GM21576 (cell line): ENCODE results near the gene AMBRA1.

Experiments
- ATAC-seq: cut with Tn5 transposase; IDR thresholded peaks from one replicate; pipeline ENCODE4 v1.9.1; 2021; ENCODE audit warnings: mild to moderate bottlenecking, moderate library complexity; ENCODE audit not compliant: unreplicated experiment

AMBRA1 gene, protein sequence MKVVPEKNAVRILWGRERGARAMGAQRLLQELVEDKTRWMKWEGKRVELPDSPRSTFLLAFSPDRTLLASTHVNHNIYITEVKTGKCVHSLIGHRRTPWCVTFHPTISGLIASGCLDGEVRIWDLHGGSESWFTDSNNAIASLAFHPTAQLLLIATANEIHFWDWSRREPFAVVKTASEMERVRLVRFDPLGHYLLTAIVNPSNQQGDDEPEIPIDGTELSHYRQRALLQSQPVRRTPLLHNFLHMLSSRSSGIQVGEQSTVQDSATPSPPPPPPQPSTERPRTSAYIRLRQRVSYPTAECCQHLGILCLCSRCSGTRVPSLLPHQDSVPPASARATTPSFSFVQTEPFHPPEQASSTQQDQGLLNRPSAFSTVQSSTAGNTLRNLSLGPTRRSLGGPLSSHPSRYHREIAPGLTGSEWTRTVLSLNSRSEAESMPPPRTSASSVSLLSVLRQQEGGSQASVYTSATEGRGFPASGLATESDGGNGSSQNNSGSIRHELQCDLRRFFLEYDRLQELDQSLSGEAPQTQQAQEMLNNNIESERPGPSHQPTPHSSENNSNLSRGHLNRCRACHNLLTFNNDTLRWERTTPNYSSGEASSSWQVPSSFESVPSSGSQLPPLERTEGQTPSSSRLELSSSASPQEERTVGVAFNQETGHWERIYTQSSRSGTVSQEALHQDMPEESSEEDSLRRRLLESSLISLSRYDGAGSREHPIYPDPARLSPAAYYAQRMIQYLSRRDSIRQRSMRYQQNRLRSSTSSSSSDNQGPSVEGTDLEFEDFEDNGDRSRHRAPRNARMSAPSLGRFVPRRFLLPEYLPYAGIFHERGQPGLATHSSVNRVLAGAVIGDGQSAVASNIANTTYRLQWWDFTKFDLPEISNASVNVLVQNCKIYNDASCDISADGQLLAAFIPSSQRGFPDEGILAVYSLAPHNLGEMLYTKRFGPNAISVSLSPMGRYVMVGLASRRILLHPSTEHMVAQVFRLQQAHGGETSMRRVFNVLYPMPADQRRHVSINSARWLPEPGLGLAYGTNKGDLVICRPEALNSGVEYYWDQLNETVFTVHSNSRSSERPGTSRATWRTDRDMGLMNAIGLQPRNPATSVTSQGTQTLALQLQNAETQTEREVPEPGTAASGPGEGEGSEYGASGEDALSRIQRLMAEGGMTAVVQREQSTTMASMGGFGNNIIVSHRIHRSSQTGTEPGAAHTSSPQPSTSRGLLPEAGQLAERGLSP (N-terminal part only)

DNA sequence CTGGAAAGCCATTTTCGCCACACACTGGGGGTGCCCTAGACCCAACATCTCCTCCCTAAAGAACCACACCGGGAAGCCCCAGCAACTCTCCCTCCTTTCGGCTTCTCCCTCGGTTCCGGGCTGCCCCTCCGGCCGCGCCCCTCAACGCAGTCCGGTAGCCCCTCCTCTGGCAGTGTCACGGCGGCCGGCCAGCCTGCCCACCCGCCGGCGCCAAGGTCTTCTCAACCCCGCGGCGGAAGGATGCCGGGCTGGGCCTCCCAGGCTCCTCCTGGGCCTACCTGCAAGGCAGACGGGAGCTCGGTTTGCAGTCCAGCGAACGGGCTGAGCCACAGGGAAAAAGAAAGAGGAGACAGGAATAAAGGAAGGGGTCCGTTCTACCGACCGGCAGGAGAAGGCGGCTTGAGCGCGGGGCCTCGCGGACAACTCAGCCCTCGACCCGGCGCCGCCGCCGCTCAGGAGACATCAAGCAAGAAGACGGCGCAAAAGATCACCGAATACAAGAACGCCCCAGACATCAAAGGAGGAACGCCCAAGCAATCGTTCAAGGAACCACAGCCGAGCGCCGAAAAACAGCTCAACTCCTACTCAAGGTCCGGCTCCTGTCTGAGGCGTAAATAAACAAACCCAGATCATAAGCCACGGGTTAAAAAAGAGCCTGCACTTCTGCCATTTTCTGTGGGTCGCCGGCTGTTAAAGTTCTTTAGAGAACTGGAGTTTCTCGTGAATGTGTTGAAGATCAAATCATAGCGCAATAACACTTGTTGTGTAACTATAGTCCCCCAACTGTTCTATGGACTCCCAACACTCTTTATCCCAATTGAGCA, at the start of gene AMBRA1:
Gene AMBRA1, minus strand, starts transcription at position 474 of the 824 bp plus-strand sequence. CDS start 45,643 bp downstream, outside the sequence.
- ATAC-seq, result peak; percentile 73

DNA sequence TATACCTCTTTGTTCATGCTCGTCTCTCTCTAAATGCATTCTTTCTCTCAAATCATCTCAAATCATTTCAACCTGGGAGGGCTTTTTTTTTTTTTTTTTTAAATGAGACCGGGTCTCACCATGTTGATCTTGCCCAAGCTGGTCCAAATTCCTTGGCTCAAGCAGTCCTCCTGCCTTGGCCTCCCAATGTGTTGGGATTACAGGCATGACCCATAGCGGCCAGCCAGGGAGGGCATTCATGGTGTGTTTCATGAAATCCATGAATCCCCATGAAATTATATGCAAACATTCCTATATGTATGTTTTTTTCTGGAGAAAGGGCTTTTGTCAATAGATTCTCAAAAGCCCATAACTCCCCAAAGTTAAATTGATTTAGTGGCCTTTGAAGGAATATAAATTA, 49.7 kb upstream of the AMBRA1 start:
- ATAC-seq, result no peak

DNA sequence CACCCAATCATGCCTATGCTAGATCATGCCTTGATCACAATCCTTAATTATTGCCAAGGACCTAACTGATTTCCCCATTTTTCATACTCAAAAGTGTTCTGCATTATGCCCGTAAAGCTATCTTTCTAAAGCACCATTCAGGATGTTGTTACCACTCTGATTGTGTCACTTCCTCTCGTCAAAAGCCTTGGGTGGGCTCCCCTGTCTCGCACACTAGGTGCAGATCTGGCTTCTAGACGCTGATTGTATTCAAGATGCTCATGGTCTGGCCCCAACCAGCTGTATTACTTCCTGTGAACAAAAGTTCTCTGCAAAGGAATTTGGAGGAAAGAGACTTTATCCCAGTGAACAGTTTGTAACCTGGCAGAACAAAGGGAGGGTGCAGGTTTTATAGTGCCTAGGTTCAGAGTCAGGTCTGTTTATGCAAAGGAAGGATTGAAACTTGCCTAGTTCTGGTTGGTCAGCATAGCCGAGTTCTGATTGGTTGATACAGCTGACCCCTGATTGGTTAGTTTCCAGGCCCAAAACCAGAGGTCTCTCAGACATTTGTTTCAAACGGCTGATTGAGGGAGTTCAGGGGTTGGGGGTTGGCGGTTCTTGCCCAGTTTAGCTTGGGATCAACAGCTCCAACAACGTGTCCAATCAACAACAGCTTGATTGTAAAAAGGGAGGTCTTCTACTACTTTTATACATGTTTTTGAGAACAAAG, 49.0 kb upstream of the AMBRA1 start:
- ATAC-seq, result no peak

DNA sequence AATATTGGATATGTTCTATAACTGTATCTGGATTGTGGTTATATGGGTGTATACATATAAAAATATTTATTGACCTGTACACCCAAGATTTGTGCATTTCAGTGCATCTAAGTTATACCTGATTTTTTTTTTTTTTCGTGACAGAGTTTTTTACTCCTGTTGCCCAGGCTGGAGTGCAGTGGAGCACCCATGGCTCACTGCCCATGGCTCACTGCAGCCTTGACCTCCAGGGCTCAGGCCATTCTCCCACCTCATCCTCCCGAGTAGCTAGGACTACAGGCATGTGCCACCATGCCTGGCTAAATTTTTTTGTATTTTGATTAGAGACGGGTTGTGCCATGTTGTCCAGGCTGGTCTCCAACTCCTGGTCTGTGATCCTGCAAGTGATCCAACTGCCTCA, 47.8 kb upstream of the AMBRA1 start:
- ATAC-seq, result no peak

DNA sequence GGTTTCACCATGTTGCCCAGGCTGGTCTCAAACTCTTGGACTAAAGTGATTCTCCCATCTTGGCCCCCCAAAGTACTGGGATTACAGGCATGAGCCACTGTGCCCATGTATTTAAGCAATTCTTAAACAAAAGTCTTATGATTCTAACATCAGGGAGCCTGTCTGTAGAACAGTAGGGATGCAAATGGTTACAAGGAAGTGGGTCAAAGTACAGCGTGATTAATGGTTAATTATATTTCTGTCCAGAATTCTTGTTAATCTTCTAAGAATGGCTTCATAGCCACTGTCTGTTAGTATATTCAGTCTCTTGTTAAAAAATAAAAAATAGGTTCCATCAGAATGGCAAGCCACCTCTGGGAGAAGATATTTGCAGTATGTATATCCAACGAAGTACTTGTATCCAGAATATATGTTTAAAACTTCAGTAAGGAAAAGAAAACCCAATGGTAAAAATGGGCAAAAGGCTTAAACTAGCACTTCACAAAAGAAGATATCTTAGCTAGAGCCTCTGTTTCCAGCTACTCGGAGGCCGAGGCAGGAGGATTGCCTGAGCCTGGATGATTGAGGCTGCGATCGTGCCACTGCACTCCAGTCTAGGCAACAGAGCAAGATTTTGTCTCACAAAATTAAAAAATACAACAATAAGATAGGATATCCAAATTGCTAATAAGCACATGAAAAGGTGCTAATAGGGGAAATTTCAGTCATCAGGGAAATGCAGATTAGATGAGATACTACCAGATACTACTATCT, 46.4 kb upstream of the AMBRA1 start:
- no peak for ATAC-seq

DNA sequence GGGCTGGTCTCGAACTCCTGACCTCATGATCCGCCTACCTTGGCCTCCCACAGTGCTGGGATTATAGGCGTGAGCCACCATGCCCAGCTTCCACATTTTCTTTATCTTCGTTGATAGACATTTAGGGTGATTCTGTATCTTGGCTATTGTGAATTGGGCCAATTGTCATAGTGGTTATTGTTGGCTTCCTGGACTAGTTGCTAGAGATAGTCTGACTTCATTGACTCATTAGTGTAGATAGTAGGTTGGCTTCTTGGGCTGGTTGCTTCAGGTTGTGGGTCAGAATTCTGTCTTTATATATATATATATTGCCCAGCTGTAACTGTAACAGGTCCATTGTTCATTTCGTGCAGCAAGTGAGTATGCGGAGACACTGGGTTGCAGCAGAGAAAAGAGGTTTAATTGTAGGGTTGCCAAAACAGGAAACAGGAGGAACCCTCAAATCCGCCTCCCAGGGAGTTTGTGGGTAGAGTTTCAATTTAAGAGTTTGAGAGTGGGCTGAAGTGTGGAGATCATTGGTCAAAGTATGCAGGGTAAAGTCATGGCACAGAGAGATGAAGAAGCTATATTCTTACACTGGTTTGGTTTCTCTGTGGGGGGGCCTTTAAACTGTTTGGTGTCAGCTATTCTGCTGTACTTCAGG, 45.5 kb upstream of the AMBRA1 start:
- no peak for ATAC-seq

DNA sequence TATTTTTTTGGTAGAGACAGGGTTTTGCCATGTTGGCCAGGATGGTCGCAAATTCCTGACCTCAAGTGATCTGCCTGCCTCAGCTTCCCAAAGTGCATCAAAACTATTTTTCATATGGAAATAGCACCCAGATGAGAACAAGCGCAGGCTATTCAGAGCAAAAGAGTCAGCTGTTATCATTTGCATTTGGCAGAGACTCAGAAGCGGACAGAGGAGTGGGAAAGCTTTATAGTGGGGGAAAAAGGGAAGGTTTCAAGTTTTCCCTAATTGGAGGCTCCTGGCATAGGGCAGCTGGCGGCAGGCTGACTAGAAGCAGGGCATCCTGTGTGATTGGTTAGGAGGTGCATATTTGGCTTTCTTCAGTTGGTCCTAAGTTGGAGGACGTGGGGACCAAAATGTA, 43.7 kb upstream of the AMBRA1 start:
- ATAC-seq, result no peak

DNA sequence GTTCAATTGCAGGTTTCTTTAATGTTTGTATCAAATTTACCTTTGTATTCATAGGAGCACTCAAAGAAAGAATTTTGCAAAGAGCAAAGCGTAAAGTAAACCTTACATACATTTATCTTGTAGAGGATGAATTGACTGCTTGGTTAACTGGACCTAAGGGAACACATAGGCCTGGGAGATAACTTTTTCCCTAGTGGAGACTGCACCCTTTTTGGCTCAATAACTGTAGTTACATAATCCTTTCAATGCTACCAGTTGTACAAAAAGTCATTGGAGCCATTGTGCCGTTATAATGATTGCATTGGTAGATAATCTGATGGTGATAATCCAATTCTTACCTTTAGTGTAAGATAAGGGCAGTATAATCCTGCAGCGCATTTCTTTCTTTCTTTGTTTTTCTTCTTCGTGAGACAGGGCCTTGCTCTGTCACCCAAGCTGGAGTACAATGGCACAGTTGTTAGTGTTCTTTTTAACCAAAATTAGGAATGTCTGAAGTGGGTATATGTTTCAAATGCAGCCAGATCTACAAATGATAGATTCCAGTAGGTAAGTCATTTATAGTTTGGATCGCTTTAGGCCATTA, 41.8 kb upstream of the AMBRA1 start:
- no peak for ATAC-seq

DNA sequence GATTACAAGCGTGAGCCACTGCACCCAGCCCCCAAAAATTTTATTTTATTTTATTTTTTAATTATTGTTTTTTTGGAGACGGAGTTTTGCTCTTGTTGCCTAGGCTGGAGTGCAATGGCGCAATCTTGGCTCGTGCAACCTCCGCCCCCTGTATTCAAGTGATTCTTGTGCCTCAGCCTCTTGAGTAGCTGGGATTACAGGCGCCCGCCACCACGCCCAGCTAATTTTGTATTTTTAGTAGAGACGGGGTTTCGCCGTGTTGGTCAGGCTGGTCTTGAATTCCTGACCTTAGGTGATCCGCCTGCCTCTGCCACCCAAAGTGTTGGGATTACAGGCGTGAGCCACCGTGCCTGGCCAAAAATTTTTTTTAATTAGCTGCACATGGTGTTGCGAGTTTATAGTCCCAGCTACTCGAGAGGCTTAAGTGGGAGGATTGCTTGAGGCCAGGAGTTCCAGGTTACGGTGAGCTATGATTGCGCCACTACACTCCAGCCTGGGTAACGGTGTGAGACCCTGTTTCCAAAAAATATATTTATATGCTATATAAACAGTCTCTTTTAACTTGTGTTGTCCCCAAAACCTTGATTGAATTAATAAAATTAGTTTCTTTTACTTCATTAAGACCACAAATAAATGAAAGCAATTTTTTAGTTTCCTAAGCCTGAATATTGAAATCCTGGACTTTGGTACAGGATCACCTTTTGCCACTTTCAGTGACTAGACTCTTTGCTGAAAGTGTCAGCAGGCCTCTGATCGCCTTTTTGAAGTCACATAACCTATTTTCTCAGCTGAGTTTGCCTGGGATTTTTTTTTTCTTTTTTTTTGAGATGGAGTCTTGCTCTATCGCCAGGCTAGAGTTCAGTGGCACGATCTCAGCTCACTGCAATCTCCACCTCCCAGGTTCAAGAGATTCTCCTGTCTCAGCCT, 39.7 kb upstream of the AMBRA1 start:
- no peak for ATAC-seq

DNA sequence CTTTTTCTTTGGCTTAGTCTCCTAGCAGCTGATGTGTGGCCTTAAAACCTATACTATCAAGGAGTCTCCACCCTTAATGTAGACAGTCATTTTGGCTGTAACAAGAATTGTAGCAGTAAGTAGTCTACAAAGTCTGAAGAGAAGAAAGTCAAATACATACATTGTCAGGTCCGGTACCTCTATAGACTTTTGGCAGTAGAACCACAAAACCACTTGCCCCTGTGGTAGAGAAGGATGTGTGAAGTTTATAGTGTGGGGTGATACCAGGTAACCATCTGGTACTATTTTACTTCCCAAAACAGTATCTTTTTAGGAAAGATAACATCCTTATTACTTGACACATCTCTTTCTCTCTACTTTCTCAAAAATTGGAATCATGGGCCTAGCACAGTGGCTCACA, 38.7 kb upstream of the AMBRA1 start:
- no peak for ATAC-seq

DNA sequence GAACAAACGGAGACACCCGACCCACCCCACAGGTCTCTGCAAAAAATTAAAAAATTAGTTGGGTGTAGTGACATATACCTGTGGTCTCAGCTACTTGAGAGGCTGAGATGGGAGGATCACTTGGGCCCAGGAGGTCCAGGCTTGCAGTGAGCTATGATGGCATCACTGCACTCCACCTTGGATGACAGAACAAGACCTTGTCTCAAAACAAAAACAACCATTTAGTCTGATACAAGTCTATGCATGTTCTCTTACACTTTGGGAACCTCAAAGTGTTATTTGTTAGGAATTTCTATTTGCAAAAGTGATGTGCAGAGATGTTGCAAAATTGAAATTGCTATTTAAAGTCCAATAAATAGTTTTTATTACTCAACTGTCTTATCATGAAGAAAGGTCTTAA, 37.9 kb upstream of the AMBRA1 start:
- no peak for ATAC-seq

DNA sequence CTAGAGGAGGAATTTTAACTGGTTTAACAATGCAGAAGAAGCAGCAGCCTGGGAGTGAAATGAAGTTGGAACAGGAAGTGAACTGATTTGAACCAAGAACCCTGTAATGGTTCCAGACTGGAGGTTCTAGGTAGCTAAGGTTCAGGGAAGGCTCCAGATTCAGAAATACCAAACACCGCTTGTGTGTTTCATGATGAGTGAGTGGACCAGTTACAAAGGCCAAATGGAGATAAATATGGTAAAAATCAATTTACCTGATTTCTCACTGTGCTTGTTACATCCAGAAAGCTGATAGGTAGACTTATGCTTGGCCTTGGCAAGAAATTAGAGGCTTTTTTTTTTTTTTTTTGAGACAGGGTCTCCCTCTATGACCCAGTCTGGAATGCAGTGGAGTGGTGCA, 36.4 kb upstream of the AMBRA1 start:
- ATAC-seq, result no peak

DNA sequence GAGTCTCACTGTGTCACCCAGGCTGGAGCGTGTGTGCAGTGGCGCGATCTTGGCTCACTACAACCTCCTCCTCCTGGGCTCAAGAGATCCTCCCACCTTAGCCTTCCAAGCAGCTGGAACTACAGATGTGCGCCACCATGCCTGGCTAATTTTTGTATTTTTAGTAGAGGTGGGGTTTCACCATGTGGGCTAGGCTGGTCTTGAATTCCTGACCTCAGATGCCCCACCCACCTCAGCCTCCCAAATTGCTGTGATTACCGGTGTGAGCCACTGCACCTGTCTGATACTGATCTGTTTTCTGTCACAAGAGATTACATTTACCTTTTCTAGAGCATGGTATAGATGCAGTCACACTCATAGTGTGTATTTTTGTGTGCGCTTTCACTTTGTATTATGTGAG, 35.1 kb upstream of the AMBRA1 start:
- ATAC-seq, result no peak

DNA sequence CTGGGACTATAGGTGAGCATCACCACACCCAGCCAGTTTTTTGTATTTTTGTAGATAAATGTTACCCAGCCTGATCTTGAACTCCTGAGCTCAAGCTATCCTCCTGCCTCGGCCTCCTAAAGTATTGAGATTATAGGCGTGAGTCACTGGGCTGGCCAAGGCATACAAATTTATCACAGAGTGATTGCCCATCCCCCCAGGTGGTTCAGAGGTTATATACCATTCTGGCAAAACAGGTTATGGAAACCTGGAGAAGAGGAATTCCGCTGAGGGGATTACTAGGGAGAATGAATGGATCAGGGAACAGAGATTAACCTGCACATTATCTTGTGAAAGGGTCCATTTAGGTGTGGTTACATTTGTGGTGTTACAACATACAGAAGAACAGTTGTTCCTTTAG, 31.6 kb upstream of the AMBRA1 start:
- ATAC-seq, result no peak

DNA sequence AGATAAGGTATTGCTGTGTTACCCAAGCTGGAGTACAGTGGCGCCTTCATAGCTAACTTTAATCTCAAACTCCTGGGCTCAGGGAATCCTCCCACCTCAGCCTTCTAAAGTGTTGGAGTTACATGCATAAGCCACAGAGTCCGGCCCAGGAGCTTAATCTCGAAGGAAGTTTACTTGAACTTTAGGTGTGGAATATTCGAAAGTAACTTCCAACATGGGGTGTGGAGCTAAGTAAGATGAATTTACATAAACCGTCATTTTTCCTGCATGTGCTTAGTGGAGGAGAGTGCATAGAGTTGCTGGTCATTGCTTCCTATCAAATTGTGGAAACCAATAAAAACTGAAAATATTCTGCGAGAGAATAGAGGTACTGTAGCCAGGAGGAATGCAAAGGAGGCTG, 25.0 kb upstream of the AMBRA1 start:
- ATAC-seq, result no peak

DNA sequence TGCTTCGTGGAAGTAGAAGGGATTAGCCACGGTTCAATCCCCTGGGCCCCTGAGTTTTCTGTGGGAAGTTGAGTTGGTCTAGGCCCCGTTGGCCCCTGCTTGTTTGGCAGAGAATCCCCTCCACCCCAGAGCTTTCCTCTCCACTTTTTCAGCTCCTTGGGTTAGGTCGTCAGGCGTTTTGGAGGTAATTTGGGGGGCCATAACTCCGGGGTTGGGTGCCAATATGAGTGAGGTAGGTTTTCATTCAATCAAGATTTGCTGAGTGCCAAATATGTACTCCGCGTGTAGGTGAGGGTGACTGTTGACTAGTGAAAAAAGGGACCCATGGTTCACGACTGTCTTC, 24.1 kb upstream of the AMBRA1 start:
- no peak for ATAC-seq
